GM23248 (cell line): ENCODE measurements around the gene RAB25. TPM values are rescaled to one million over a fixed set of nuclear protein-coding genes. Genes with fewer than 3 reads are reported as not detected.

Experiments
- DNase-seq: peaks from one replicate; pipeline ENCODE4 v3.0.0-alpha.2; 2015
- H2AFZ ChIP-seq: fragments of 200-600 bp; sonication (generic); 2 replicates; pipeline ENCODE4 v1.6.1; 2016; ENCODE audit warnings: antibody characterized with exemption
- H3F3A ChIP-seq: fragments of 200-600 bp; sonication (generic); 2 replicates; pipeline ENCODE4 v1.6.1; 2016; ENCODE audit warnings: mild to moderate bottlenecking, antibody characterized with exemption, mixed run types; ENCODE audit not compliant: insufficient read depth
- H3K27ac ChIP-seq: fragments of 200-600 bp; sonication (generic); 2 replicates; pipeline ENCODE4 v1.5.1; 2016; ENCODE audit warnings: mild to moderate bottlenecking
- H3K27me3 ChIP-seq: fragments of 200-600 bp; sonication (generic); replicated peaks from 2 replicates; pipeline ENCODE4 v1.6.1; 2016; ENCODE audit warnings: mild to moderate bottlenecking; ENCODE audit not compliant: insufficient read depth
- H3K36me3 ChIP-seq: fragments of 200-600 bp; sonication (generic); 2 replicates; pipeline ENCODE4 v1.6.1; 2016; ENCODE audit warnings: low read depth, mild to moderate bottlenecking
- H3K4me1 ChIP-seq: fragments of 200-600 bp; sonication (generic); 2 replicates; pipeline ENCODE4 v1.6.1; 2016; ENCODE audit warnings: mild to moderate bottlenecking; ENCODE audit not compliant: insufficient read depth
- H3K4me2 ChIP-seq: fragments of 200-600 bp; sonication (generic); one replicate; pipeline ENCODE4 v1.6.1; 2016; ENCODE audit warnings: mild to moderate bottlenecking; ENCODE audit not compliant: unreplicated experiment
- H3K4me3 ChIP-seq: fragments of 200-600 bp; sonication (generic); 2 replicates; pipeline ENCODE4 v1.5.1; 2016; ENCODE audit warnings: mild to moderate bottlenecking
- H3K79me2 ChIP-seq: fragments of 200-600 bp; sonication (generic); 2 replicates; pipeline ENCODE4 v1.6.1; 2016; ENCODE audit warnings: mild to moderate bottlenecking; ENCODE audit not compliant: insufficient read depth
- H3K9ac ChIP-seq: fragments of 200-600 bp; sonication (generic); 2 replicates; pipeline ENCODE4 v1.6.1; 2016; ENCODE audit warnings: mild to moderate bottlenecking
- H3K9me2 ChIP-seq: fragments of 200-600 bp; sonication (generic); 2 replicates; pipeline ENCODE4 v1.6.1; 2016; ENCODE audit warnings: mixed run types, mild to moderate bottlenecking, moderate library complexity; ENCODE audit not compliant: insufficient read depth
- H3K9me3 ChIP-seq: fragments of 200-600 bp; sonication (generic); one replicate; pipeline ENCODE4 v1.6.1; 2017; ENCODE audit warnings: low read depth
- H4K20me1 ChIP-seq: fragments of 200-600 bp; sonication (generic); 2 replicates; pipeline ENCODE4 v1.6.0; 2016; ENCODE audit not compliant: insufficient read depth
- EZH2 ChIP-seq: fragments of 200-600 bp; sonication (generic); IDR thresholded peaks from 2 replicates; pipeline ENCODE4 v1.6.1; 2018; ENCODE audit warnings: antibody characterized with exemption, mild to moderate bottlenecking; ENCODE audit not compliant: insufficient read depth, poor library complexity, severe bottlenecking
- EZH2phosphoT487 ChIP-seq: fragments of 200-600 bp; sonication (generic); IDR thresholded peaks from 2 replicates; pipeline ENCODE4 v1.6.1; 2018; ENCODE audit warnings: antibody characterized with exemption, moderate library complexity, mild to moderate bottlenecking, low read depth; ENCODE audit not compliant: insufficient read depth
- WGBS, 2 experiments: methylation state at CpG; one replicate each; pipeline ENCODE4 v1.1.6; 2015 to 2017; ENCODE audit warnings: low lambda C conversion rate in 2 of 2, low coverage in 1 of 2; ENCODE audit errors: missing lambda C conversion rate in 2 of 2; 5-methylcytosine and 5-hydroxymethylcytosine counted together
- in situ Hi-C: fragments of 300-500 bp; cut with MboI; formaldehyde crosslinking; loops from 2 replicates; pipeline ENCODE4 v1.15.0; 2020
- polyA plus RNA-seq: library from polyadenylated mRNA; unstranded; fragments of >200 nt; fragmentation: Nextera tagmentation; extraction: Ambion mirVana; gene quantifications from 2 replicates; pipeline ENCODE4 v1.2.1, GENCODE V29; 2016
- total RNA-seq: library from RNA; depleted of rRNA; stranded (reverse); fragments of >200 nt; shearing (Covaris generic); gene quantifications from 2 replicates; pipeline ENCODE4 v1.2.3, GENCODE V29; 2014; rRNA removed

The RAB25 gene
- total and polyA plus RNA-seq, 2 experiments from 2014 or later, result not detected

- H2AFZ ChIP-seq, result no peak overlapping the region
- H3K4me3 ChIP-seq, result peak overlapping the region; percentile 100
- H3K4me2 ChIP-seq, result peak overlapping the region; percentile 98
- H3F3A ChIP-seq, result peaks cover 81% of the 10 kb centered on the region
- peaks cover 100% of the 10 kb centered on the region for H3K79me2 ChIP-seq
- TF ChIP-seq EZH2 (no peak), EZH2phosphoT487 (no peak)
- WGBS, 2 experiments, result 3 to 4% methylated on average over 3 of the region's 3 CpGs
- H3K36me3 ChIP-seq, result peaks cover 14% of the 10 kb centered on the region; the same call in 1 of the 2 replicates
- H3K9ac ChIP-seq, result peak overlapping the region; percentile 100
- DNase-seq, result peak; percentile 91
- H3K9me3 ChIP-seq, result no peaks in the 10 kb centered on the region
- peaks cover 9% of the 10 kb centered on the region; the same call in 1 of the 2 replicates for H4K20me1 ChIP-seq
- H3K27ac ChIP-seq, result peak overlapping the region; percentile 100
- H3K4me1 ChIP-seq, result peaks cover 54% of the 10 kb centered on the region
- in situ Hi-C loops, result no loop called here
- H3K9me2 ChIP-seq, result no peaks in the 10 kb centered on the region
- H3K27me3 ChIP-seq, result no peaks in the 10 kb centered on the region
Measured at GRCh38 chr1:156119503-156120209, 58.7 kb downstream of the RAB25 start.

Other genes with a start within 250 kb of the RAB25 start
- 20.4 and 24.4 TPM in 2 replicates for gene GON4L, start 203.9 kb upstream of the RAB25 start, total RNA-seq
- gene GON4L, start 203.9 kb upstream of the RAB25 start, polyA plus RNA-seq, result 24.9 and 30.3 TPM in 2 replicates
- 28.5 and 30.2 TPM in 2 replicates for gene SYT11, start 201.6 kb upstream of the RAB25 start, total RNA-seq
- gene SYT11, start 201.6 kb upstream of the RAB25 start, polyA plus RNA-seq, result 16.2 and 18.3 TPM in 2 replicates
- gene RIT1, start 149.8 kb upstream of the RAB25 start, total RNA-seq, result 29.7 and 32.4 TPM in 2 replicates
- 30.5 and 33.1 TPM in 2 replicates for gene RIT1, start 149.8 kb upstream of the RAB25 start, polyA plus RNA-seq
- 24.2 TPM in 2 replicates for gene KHDC4, start 126.7 kb upstream of the RAB25 start, total RNA-seq
- gene KHDC4, start 126.7 kb upstream of the RAB25 start, polyA plus RNA-seq, result 25.3 and 27.8 TPM in 2 replicates
- gene RXFP4, start 119.5 kb upstream of the RAB25 start, total RNA-seq, result not detected in 2 replicates
- gene RXFP4, start 119.5 kb upstream of the RAB25 start, polyA plus RNA-seq, result 0.20 and 0.39 TPM in 2 replicates
- gene ARHGEF2, start 82.6 kb upstream of the RAB25 start, total RNA-seq, result 136 and 139 TPM in 2 replicates
- gene ARHGEF2, start 82.6 kb upstream of the RAB25 start, polyA plus RNA-seq, result 76.7 and 77.7 TPM in 2 replicates
- gene SSR2, start 40.2 kb upstream of the RAB25 start, total RNA-seq, result 433 and 695 TPM in 2 replicates
- 318 and 327 TPM in 2 replicates for gene SSR2, start 40.2 kb upstream of the RAB25 start, polyA plus RNA-seq
- 18.4 and 19.0 TPM in 2 replicates for gene UBQLN4, start 7.4 kb upstream of the RAB25 start, total RNA-seq
- 9.9 and 10.6 TPM in 2 replicates for gene UBQLN4, start 7.4 kb upstream of the RAB25 start, polyA plus RNA-seq
- 41.3 and 52.7 TPM in 2 replicates for gene LAMTOR2, start 6.4 kb upstream of the RAB25 start, total RNA-seq
- gene LAMTOR2, start 6.4 kb upstream of the RAB25 start, polyA plus RNA-seq, result 140 and 143 TPM in 2 replicates
- 0.13 and 0.22 TPM in 2 replicates for gene MEX3A, start 21.3 kb downstream of the RAB25 start, total RNA-seq
- gene MEX3A, start 21.3 kb downstream of the RAB25 start, polyA plus RNA-seq, result 0.05 TPM in 2 replicates
- 1,219 and 1,322 TPM in 2 replicates for gene LMNA, start 53.6 kb downstream of the RAB25 start, total RNA-seq
- 1,230 and 1,270 TPM in 2 replicates for gene LMNA, start 53.6 kb downstream of the RAB25 start, polyA plus RNA-seq
- gene SEMA4A, start 92.4 kb downstream of the RAB25 start, total RNA-seq, result 1.1 TPM in 1 of 2 replicates, not detected in the other
- 0.35 and 0.51 TPM in 2 replicates for gene SEMA4A, start 92.4 kb downstream of the RAB25 start, polyA plus RNA-seq
- gene SLC25A44, start 132.9 kb downstream of the RAB25 start, total RNA-seq, result 12.4 and 14.3 TPM in 2 replicates
- gene SLC25A44, start 132.9 kb downstream of the RAB25 start, polyA plus RNA-seq, result 15.4 and 16.4 TPM in 2 replicates
- gene PMF1, start 151.8 kb downstream of the RAB25 start, total RNA-seq, result 42.2 and 44.4 TPM in 2 replicates
- 47.7 and 49.7 TPM in 2 replicates for gene PMF1, start 151.8 kb downstream of the RAB25 start, polyA plus RNA-seq
- gene BGLAP, start 181.0 kb downstream of the RAB25 start, total RNA-seq, result not detected in 2 replicates
- gene BGLAP, start 181.0 kb downstream of the RAB25 start, polyA plus RNA-seq, result 0.25 and 0.54 TPM in 2 replicates
- 0.54 and 0.63 TPM in 2 replicates for gene PAQR6, start 186.9 kb downstream of the RAB25 start, total RNA-seq
- 0.38 and 0.81 TPM in 2 replicates for gene PAQR6, start 186.9 kb downstream of the RAB25 start, polyA plus RNA-seq
- 60.0 and 68.2 TPM in 2 replicates for gene SMG5, start 221.7 kb downstream of the RAB25 start, total RNA-seq
- gene SMG5, start 221.7 kb downstream of the RAB25 start, polyA plus RNA-seq, result 30.7 and 32.2 TPM in 2 replicates
- 0.63 and 1.8 TPM in 2 replicates for gene TMEM79, start 223.2 kb downstream of the RAB25 start, total RNA-seq
- gene TMEM79, start 223.2 kb downstream of the RAB25 start, polyA plus RNA-seq, result 3.8 and 3.9 TPM in 2 replicates
- gene GLMP, start 234.5 kb downstream of the RAB25 start, total RNA-seq, result 77.8 and 89.7 TPM in 2 replicates
- 59.9 and 63.8 TPM in 2 replicates for gene GLMP, start 234.5 kb downstream of the RAB25 start, polyA plus RNA-seq
- not detected in 2 replicates for gene VHLL, start 238.1 kb downstream of the RAB25 start, total RNA-seq
- gene VHLL, start 238.1 kb downstream of the RAB25 start, polyA plus RNA-seq, result not detected in 2 replicates